Hindlimb muscle (tissue), 1 donor: Measurements from ENCODE around the gene TCIRG1. TPM values are rescaled to one million over a fixed set of nuclear protein-coding genes. Genes with fewer than 3 reads are reported as not detected.
"Not testable (repeated sequence)": the region's sequence is repeated elsewhere in the genome, so short reads cannot be mapped to it uniquely, and the experiment has no call there.

Experiments
- DNase-seq: peaks from one replicate; pipeline ENCODE4 v3.0.0-alpha.2; 2013
- polyA plus RNA-seq: library from polyadenylated mRNA; unstranded; fragments of 120-200 nt; gene quantifications from one replicate; pipeline ENCODE4 v1.2.1, GENCODE V29; 2013; ENCODE audit not compliant: insufficient read length

The TCIRG1 gene, protein sequence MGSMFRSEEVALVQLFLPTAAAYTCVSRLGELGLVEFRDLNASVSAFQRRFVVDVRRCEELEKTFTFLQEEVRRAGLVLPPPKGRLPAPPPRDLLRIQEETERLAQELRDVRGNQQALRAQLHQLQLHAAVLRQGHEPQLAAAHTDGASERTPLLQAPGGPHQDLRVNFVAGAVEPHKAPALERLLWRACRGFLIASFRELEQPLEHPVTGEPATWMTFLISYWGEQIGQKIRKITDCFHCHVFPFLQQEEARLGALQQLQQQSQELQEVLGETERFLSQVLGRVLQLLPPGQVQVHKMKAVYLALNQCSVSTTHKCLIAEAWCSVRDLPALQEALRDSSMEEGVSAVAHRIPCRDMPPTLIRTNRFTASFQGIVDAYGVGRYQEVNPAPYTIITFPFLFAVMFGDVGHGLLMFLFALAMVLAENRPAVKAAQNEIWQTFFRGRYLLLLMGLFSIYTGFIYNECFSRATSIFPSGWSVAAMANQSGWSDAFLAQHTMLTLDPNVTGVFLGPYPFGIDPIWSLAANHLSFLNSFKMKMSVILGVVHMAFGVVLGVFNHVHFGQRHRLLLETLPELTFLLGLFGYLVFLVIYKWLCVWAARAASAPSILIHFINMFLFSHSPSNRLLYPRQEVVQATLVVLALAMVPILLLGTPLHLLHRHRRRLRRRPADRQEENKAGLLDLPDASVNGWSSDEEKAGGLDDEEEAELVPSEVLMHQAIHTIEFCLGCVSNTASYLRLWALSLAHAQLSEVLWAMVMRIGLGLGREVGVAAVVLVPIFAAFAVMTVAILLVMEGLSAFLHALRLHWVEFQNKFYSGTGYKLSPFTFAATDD
- 27.8 TPM for polyA plus RNA-seq

- peak; percentile 89 for DNase-seq
Observed at GRCh38 chr11:68038718-68039525, at the start of gene TCIRG1. TSS of gene TCIRG1 (plus strand) at chr11:68039025. CDS start at chr11:68041272, 2,247 bp downstream.

GRCh38 chr11:67990546-67991346 lies 48.1 kb upstream of the TCIRG1 start:
- not testable (repeated sequence) for DNase-seq

GRCh38 chr11:67991347-67992121 lies 47.3 kb upstream of the TCIRG1 start:
- DNase-seq = not testable (repeated sequence)

GRCh38 chr11:67993821-67994220 lies 45.0 kb upstream of the TCIRG1 start:
- DNase-seq = not testable (repeated sequence)

DNA sequence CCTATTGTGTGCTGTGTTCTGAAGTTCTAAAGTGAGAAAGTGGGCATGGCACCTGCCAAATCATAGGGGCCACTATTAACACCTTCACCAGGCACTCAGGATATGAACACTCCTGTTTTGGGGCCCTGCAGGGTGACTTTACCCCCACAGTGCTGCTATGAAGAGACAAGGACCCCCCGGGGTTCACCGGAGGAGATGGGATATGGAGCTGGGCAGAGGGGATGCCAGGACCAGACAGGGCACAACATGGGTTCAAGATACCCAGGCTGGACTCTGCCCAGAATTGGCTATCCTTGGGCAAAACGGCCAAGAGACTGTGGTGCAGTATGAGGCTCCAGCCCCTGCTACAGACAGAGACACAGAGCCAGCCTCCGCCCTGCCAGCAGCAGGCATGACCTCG lies 44.4 kb upstream of the TCIRG1 start:
- DNase-seq = not testable (repeated sequence)

GRCh38 chr11:67995129-67995528 lies 43.7 kb upstream of the TCIRG1 start:
- DNase-seq = not testable (repeated sequence)

GRCh38 chr11:67995579-67995978 lies 43.2 kb upstream of the TCIRG1 start:
- not testable (repeated sequence) for DNase-seq

DNA sequence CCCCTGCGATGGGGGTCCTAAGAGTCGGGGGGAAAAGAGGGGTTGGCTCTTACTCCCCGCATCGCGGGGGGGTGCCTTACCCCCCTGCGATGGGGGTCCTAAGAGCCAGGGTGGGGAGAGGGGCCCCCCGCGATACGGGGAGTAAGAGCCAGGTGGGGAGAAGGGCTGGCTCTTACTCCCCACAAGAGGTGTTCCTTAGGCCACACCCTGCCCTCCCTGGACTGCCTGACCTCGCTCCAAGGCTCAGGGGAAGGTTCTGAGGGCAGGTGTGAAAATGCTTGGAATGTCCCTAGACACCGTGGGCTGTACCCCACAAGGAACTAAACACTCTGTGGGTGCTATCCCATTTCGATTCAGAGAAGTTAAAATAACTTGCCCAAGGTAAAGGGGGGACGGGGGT lies 42.8 kb upstream of the TCIRG1 start:
- DNase-seq = no peak

DNA sequence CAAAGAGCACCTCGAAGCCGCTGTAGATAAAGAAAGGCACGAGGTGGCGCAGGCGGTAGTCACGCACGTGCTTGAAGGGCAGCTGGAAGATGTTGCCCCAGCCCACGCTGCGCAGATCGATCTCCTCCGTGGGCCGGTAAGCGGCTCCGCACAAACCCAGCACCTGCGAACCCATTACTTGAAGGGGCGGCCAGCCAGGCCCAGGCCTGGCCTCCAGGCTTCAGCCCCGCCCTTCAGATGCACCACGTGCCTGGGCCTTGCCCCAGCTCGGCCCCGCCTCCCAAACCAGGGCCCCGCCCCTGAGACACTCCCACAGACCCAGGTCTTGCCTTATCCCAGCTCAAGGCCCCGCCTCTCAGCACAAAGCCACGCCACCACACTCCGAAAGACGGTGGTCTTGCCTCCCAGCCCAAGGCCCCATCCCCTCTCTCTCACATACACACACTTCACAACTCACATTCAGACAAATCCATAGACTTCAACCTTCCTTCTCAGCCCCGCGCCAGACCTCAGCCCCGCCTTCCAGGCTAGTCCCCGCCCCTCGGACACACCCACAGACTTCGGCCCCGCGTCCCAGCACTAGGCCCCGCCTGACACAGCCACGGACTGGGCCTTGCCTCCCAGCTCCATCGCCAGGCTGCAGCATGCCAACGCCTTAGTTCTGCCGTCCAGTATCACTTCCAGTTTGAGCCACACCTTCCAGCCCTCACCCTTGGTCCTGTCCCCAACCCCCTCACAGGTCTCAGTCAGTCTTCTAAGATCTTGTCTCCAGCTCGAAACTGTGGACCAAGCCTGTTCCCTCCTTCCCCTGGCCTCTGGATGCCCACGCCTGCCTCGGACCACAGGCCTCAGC lies 42.0 kb upstream of the TCIRG1 start:
- no peak for DNase-seq

DNA sequence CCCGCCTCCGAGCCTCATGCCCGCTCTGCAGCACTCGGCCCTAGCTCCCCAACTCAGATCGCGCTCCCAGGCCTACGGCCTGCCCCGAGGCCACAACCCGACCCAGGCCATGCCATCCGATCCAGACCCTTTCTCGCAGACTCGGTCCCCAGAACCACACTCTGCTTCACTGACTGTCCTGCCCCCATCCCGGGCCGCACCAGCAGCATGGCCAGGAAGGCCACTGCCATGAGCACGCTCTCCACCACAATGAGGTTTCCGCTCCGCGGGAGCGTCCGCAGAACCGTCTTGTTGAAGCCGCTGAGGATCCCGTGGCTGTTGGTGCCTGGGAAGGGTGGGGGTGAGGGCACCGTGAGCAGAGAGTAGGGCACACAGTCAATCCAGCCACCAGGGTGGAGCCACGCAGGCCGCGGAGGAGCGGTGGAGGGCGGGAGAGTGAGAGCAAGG lies 41.3 kb upstream of the TCIRG1 start:
- no peak for DNase-seq

GRCh38 chr11:67998150-67999045 lies 40.4 kb upstream of the TCIRG1 start:
- DNase-seq = no peak

- no peak for DNase-seq
Observed at GRCh38 chr11:67999201-67999629, 39.6 kb upstream of the TCIRG1 start.

DNA sequence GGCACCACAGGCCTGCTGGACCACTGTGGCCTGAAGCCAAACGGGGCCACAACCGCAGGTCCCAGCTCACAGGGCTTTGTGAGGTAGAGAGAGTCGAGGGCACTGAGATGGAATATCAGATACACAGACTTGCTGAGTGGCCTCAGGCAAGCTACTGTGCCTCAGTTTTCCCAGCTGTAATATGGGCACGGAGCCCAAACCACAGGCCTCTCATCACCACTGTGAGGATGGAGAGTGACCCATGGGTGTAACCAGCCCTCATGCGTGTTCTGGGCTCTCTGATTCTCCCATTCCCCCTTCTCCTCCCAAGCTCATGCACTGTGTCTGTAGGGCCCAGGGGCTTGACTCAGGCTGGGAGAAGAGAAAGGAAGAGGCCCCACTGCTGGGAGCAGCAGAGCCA lies 39.1 kb upstream of the TCIRG1 start:
- DNase-seq = no peak

- no peak for DNase-seq
Observed at GRCh38 chr11:68002575-68002937, 36.3 kb upstream of the TCIRG1 start.

DNA sequence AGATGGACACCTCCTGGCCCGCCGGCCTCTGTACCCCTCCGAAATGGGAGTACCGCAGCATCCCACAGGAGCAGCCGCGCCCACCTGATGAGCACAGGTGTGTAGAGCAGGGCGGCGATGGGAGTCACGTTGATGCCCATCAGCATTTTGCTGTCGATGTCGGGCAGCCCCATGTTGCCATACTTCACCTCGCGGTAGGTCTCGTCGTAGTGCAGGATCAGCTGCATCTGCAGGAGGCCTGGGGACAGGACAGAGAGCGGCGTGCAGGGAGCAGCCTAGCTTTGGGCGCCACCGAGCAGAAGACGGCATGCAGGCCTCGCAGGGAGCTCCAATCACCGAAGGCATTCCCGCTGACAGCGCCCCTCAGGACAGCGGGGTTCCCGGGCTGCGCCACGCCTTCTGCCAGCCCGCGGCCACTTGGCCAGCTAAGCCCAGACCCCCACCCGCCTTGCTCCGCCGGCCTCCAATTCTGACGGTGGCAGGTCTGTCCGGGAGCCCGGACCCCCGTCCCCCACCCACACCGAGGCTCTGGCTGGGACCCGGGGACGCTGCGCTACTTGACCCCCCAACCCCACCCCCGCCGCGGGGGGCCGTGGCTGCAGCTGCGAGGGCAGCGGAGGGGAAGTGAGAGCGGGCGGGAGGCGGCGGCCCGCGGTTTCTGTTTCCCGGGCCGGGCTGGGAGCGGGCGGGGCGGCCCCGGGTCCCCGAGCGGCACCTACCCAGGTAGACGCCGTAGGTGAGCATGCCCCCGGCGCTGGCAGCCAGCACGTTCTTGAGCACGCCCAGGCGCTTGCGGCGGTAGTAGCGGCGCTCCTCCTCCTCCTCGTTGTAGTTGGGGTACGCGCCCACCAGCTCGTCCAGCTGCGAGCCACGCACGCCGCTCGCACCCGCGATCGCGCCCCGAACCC lies 35.6 kb upstream of the TCIRG1 start:
- DNase-seq = no peak

DNA sequence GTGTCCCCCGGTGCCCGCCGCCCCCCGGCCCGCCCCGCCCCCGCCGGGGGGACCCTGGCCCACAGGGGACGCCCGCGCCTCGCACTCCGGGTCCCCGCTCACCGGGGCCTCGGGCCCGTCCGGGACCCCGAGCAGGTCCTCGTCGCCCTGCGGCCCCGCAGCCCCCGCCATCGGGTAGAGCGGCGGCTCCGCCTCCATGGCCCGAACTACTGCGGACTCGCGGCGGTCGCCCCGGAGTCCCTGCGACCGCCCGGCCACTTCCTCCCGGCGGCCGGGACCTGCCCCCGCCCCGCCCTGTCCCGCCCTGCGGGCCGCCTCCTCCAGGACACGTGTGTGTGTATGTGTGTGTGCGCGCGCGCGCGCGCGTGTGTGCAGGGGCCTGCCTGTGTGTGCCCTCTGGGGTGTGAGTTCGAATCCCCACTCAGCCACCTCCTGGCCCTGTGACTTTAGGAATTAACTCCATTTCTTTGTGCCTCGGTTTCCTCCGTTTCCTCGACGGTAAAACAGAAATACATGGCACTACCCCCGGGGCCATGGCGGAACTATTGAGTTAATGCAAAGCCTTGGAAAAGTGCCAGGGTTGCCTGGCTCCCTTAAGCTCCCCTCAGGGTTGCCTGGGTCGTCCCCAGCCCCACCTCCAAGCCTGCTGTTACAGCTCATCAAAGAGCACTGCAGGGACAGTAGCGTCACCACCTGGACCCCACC lies 34.8 kb upstream of the TCIRG1 start, which contains the start of gene UNC93B1:
TSS of gene UNC93B1 (minus strand) at position 252 of the 705 bp plus-strand sequence. CDS start at position 198, 54 bp downstream.
- DNase-seq = peak; percentile 73
